ENCODE data around the gene RAD51B. TPM values are rescaled to one million over a fixed set of nuclear protein-coding genes. Genes with fewer than 3 reads are reported as not detected.

The RAD51B gene
- total RNA-seq, 4 donors from 2014 or later = 12.6 to 26.4 (median 16.7) TPM

DNA sequence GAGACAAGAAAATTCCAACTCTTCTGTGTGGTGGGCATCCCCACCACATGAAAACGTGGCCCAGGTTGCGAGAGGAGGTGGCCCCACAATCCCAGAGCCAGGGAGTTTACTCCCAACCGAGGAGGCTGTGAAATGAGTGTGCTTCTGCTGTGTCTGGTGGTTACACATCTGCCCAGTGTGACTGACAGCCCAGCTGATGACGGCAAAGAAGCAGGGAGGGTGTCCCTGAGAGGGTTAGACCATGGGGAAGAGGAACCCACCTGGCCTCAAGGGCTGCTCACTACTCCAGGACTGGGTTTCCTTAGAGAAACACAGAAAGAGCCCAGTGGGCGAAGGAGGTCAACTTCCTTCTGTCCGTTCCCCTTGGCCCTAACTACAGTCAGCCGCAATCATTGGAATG lies 948.7 kb downstream of the RAD51B start:
- TF ChIP-seq CTCF (IDR thresholded peaks at IDR 0.05) = no peak
- TF ChIP-seq EP300 (IDR thresholded peaks at IDR 0.05) = no peak
- no peak for TF ChIP-seq POLR2A (IDR thresholded peaks at IDR 0.05)
- no peak for DNase-seq (ENCODE audit: low spot score in 2 of 2)
- WGBS, 2 donors = 86 to 95% methylated on average over 7 of the region's 7 CpGs
- no peaks in the 10 kb centered on the region for H3K9me3 ChIP-seq
- H3K27ac ChIP-seq = no peak overlapping the region
- H3K4me3 ChIP-seq = no peak overlapping the region
- H3K4me1 ChIP-seq = peaks cover 0 to 14% (median 5%) of the 10 kb centered on the region in 4 donors
- H3K36me3 ChIP-seq = no peaks in the 10 kb centered on the region
- H3K27me3 ChIP-seq = no peaks in the 10 kb centered on the region

- 87 to 90% methylated on average over 9 of the region's 9 CpGs for WGBS, 2 donors
- no peaks in the 10 kb centered on the region for H3K36me3 ChIP-seq
- no peak overlapping the region for H3K4me3 ChIP-seq
- H3K27ac ChIP-seq = no peak overlapping the region
- H3K9me3 ChIP-seq = peaks cover 0 to 3% (median 0%) of the 10 kb centered on the region in 4 donors
- no peak for TF ChIP-seq POLR2A (IDR thresholded peaks at IDR 0.05)
- TF ChIP-seq CTCF (IDR thresholded peaks at IDR 0.05) = no peak
- TF ChIP-seq EP300 (IDR thresholded peaks at IDR 0.05) = no peak
- H3K4me1 ChIP-seq = peaks cover 0 to 12% (median 3%) of the 10 kb centered on the region in 4 donors
- no peak for DNase-seq (ENCODE audit: low spot score in 2 of 2)
- no peaks in the 10 kb centered on the region for H3K27me3 ChIP-seq
Observed at GRCh38 chr14:68770051-68770450, 950.5 kb downstream of the RAD51B start.

DNA sequence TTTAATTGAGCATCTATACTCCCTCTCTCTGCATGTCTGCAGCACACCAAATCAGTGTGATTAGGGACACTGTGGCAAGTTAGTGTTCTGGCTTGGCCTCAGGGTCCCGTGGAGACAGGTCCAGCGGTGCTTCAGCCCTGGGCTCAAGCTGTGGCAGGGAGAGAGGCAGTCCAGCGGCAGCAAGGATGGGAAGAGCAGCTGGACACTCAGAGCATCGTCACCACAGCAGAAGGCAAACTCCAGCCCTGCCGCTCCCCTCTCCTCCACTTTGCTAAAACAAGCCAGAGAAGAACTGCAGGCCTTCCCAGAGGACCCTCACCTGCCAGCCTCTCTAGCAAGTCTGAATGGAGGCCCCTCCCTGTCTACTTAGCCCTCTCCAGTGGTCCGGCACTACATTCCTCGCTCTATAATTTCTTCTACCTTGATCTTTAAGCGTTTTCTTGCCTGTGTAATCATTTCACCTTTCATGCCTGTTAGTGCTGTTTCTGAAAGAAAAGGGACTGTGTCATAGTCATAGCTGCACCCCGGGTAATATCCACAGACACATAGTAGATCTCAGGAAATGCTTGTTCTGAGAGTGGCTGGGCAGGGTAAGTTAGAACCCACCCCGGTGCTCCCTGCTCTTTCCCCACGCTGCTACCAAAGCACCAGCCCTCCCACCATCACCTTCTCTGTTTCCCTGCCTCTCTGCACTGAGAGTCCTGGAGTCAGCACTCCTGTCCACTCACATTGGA lies 951.1 kb downstream of the RAD51B start:
- 86 to 93% methylated on average over 11 of the region's 11 CpGs for WGBS, 2 donors
- Histone ChIP-seq H3K36me3 (no peaks in the 10 kb centered on the region), H3K4me1 (peaks cover 0 to 12% (median 3%) of the 10 kb centered on the region in 4 donors), H3K4me3 (no peak overlapping the region), H3K9me3 (peaks cover 0 to 8% (median 0%) of the 10 kb centered on the region in 4 donors), H3K27me3 (no peaks in the 10 kb centered on the region), H3K27ac (peak overlapping the region in 1 of 4 donors; percentile 49)
- DNase-seq (ENCODE audit: low spot score in 2 of 2) = no peak
- TF ChIP-seq CTCF (IDR thresholded peaks at IDR 0.05) (no peak), POLR2A (IDR thresholded peaks at IDR 0.05) (no peak), EP300 (IDR thresholded peaks at IDR 0.05) (no peak)

GRCh38 chr14:68771631-68772030 lies 952.1 kb downstream of the RAD51B start:
- Histone ChIP-seq H3K4me3 (no peak overlapping the region), H3K4me1 (peaks cover 0 to 9% (median 3%) of the 10 kb centered on the region in 4 donors), H3K27me3 (no peaks in the 10 kb centered on the region), H3K27ac (peak overlapping the region in 2 of 4 donors; percentile 38 to 49), H3K9me3 (peaks cover 0 to 8% (median 0%) of the 10 kb centered on the region in 4 donors), H3K36me3 (no peaks in the 10 kb centered on the region)
- no peak for DNase-seq (ENCODE audit: low spot score in 2 of 2)
- TF ChIP-seq EP300 (IDR thresholded peaks at IDR 0.05) = peak in 1 of 2 donors; percentile 38
- TF ChIP-seq CTCF (IDR thresholded peaks at IDR 0.05) = no peak
- WGBS, 2 donors = 60 to 61% methylated on average over 10 of the region's 10 CpGs

- no peak for DNase-seq (ENCODE audit: low spot score in 2 of 2)
Observed at GRCh38 chr14:68772761-68773381, 953.3 kb downstream of the RAD51B start.

More at GRCh38 chr14:68772761-68773381, 953.3 kb downstream of the RAD51B start:
- TF ChIP-seq POLR2A (IDR thresholded peaks at IDR 0.05) (no peak), EP300 (IDR thresholded peaks at IDR 0.05) (no peak), CTCF (IDR thresholded peaks at IDR 0.05) (no peak)
- no peaks in the 10 kb centered on the region for H3K27me3 ChIP-seq
- H3K4me1 ChIP-seq = peaks cover 0 to 9% (median 3%) of the 10 kb centered on the region in 4 donors
- H3K9me3 ChIP-seq = peaks cover 0 to 8% (median 0%) of the 10 kb centered on the region in 4 donors
- WGBS, 2 donors = 81 to 92% methylated on average over 6 of the region's 6 CpGs
- H3K36me3 ChIP-seq = no peaks in the 10 kb centered on the region
- H3K4me3 ChIP-seq = no peak overlapping the region
- H3K27ac ChIP-seq = no peak overlapping the region

Measured in tibial nerve (tissue), 4 donors.